ENCODE measurements around the gene ZIC2. TPM values are rescaled to one million over a fixed set of nuclear protein-coding genes. Genes with fewer than 3 reads are reported as not detected.

Gene ZIC2
- total RNA-seq, 1 donor from 2014 or later = 177 TPM

GRCh38 chr13:99959540-99960230 lies 21.9 kb upstream of the ZIC2 start:
- peak overlapping the region; percentile 40 for H3K27ac Mint-ChIP-seq (ENCODE audit: unreplicated experiment)
- no peaks in the 10 kb centered on the region for H3K9me3 Mint-ChIP-seq (ENCODE audit: unreplicated experiment)
- peak; percentile 56 for TF ChIP-seq CTCF (IDR thresholded peaks at IDR 0.05)
- peak overlapping the region; percentile 76 for H3K4me3 Mint-ChIP-seq (ENCODE audit: unreplicated experiment)
- peaks cover 27% of the 10 kb centered on the region for H3K4me1 Mint-ChIP-seq (ENCODE audit: unreplicated experiment)
- DNase-seq (ENCODE audit: extremely low spot score, unreplicated experiment) = no peak
- H3K27me3 Mint-ChIP-seq (ENCODE audit: unreplicated experiment) = peaks cover 8% of the 10 kb centered on the region
- peaks cover 11% of the 10 kb centered on the region for H3K36me3 Mint-ChIP-seq (ENCODE audit: unreplicated experiment)

- no peak for TF ChIP-seq CTCF (IDR thresholded peaks at IDR 0.05)
- H3K36me3 Mint-ChIP-seq (ENCODE audit: unreplicated experiment) = peaks cover 17% of the 10 kb centered on the region
- H3K4me1 Mint-ChIP-seq (ENCODE audit: unreplicated experiment) = peaks cover 28% of the 10 kb centered on the region
- H3K27me3 Mint-ChIP-seq (ENCODE audit: unreplicated experiment) = peaks cover 8% of the 10 kb centered on the region
- no peak for DNase-seq (ENCODE audit: extremely low spot score, unreplicated experiment)
- no peak overlapping the region for H3K4me3 Mint-ChIP-seq (ENCODE audit: unreplicated experiment)
- no peaks in the 10 kb centered on the region for H3K9me3 Mint-ChIP-seq (ENCODE audit: unreplicated experiment)
- H3K27ac Mint-ChIP-seq (ENCODE audit: unreplicated experiment) = peak overlapping the region; percentile 21
Measured at GRCh38 chr13:99960663-99961311, 20.8 kb upstream of the ZIC2 start.

GRCh38 chr13:99961636-99962035 lies 19.9 kb upstream of the ZIC2 start:
- no peak overlapping the region for H3K4me3 Mint-ChIP-seq (ENCODE audit: unreplicated experiment)
- no peak overlapping the region for H3K27ac Mint-ChIP-seq (ENCODE audit: unreplicated experiment)
- H3K36me3 Mint-ChIP-seq (ENCODE audit: unreplicated experiment) = peaks cover 20% of the 10 kb centered on the region
- peaks cover 33% of the 10 kb centered on the region for H3K4me1 Mint-ChIP-seq (ENCODE audit: unreplicated experiment)
- no peak for TF ChIP-seq CTCF (IDR thresholded peaks at IDR 0.05)
- DNase-seq (ENCODE audit: extremely low spot score, unreplicated experiment) = no peak
- peaks cover 5% of the 10 kb centered on the region for H3K27me3 Mint-ChIP-seq (ENCODE audit: unreplicated experiment)
- H3K9me3 Mint-ChIP-seq (ENCODE audit: unreplicated experiment) = no peaks in the 10 kb centered on the region

- no peak overlapping the region for H3K27ac Mint-ChIP-seq (ENCODE audit: unreplicated experiment)
Measured at GRCh38 chr13:99962242-99962641, 19.3 kb upstream of the ZIC2 start.

More at GRCh38 chr13:99962242-99962641, 19.3 kb upstream of the ZIC2 start:
- Mint-ChIP-seq H3K4me3 (ENCODE audit: unreplicated experiment) (no peak overlapping the region), H3K36me3 (ENCODE audit: unreplicated experiment) (peaks cover 20% of the 10 kb centered on the region), H3K4me1 (ENCODE audit: unreplicated experiment) (peaks cover 36% of the 10 kb centered on the region), H3K27me3 (ENCODE audit: unreplicated experiment) (peaks cover 5% of the 10 kb centered on the region), H3K9me3 (ENCODE audit: unreplicated experiment) (no peaks in the 10 kb centered on the region)
- no peak for TF ChIP-seq CTCF (IDR thresholded peaks at IDR 0.05)
- DNase-seq (ENCODE audit: extremely low spot score, unreplicated experiment) = no peak
